ENCODE measurements around the gene TMEM178A. TPM values are rescaled to one million over a fixed set of nuclear protein-coding genes. Genes with fewer than 3 reads are reported as not detected.

TMEM178A gene
- total RNA-seq, 2 donors from 2014 or later: 0.49 to 1.0 TPM

DNA sequence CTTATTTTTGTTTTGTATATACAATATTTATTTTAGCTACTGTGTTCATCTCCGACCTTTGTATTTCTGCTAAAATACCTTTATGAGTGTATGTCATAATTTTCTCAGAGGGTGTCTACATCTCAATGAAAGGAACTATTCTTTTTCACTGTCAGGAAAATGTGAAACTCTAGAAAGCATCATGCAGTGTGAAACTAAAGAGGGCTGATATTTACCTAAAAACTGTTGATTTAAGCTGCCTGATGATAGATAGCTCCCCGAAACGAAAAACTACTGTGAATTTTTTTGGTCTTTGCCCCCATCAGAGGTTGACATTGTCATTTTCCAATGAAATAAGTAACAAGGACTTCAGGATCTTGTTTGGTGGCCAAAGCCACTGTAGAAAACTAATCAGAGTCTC is 38.8 kb downstream of the TMEM178A start:
- no peaks in the 10 kb centered on the region for H3K4me1 ChIP-seq
- no peaks in the 10 kb centered on the region for H3K9me3 ChIP-seq
- TF ChIP-seq, protein P1, sequence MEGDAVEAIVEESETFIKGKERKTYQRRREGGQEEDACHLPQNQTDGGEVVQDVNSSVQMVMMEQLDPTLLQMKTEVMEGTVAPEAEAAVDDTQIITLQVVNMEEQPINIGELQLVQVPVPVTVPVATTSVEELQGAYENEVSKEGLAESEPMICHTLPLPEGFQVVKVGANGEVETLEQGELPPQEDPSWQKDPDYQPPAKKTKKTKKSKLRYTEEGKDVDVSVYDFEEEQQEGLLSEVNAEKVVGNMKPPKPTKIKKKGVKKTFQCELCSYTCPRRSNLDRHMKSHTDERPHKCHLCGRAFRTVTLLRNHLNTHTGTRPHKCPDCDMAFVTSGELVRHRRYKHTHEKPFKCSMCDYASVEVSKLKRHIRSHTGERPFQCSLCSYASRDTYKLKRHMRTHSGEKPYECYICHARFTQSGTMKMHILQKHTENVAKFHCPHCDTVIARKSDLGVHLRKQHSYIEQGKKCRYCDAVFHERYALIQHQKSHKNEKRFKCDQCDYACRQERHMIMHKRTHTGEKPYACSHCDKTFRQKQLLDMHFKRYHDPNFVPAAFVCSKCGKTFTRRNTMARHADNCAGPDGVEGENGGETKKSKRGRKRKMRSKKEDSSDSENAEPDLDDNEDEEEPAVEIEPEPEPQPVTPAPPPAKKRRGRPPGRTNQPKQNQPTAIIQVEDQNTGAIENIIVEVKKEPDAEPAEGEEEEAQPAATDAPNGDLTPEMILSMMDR (IDR thresholded peaks at IDR 0.05): no peak
- no peaks in the 10 kb centered on the region for H3K27me3 ChIP-seq
- DNase-seq: no peak
- H3K9ac ChIP-seq (ENCODE audit: low read depth in 2 of 2, low read length in 2 of 2): no peak overlapping the region
- intact Hi-C loops (cut with DNase I): no loop called here
- no peaks in the 10 kb centered on the region for H3K36me3 ChIP-seq
- no peak overlapping the region for H3K27ac ChIP-seq
- H3K4me3 ChIP-seq: no peak overlapping the region

DNA sequence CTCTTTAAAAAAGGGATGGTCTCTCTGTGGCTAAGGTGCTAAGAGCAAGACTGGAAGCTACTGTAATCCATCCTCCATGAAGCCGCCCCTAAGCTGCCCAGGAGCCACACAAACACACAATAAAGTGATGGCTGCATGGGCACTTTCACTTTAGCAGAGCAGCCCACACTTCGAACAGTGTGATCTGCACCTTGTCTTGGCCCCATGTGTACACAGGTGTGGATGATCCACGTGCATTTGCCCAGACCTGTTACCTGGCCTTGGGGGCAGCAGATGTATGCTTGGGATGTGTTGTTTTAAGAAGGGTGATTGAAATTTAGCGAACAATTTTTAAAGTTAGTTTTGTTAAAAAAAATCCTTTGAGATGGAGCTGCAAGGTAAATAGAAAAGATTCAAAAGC is 39.9 kb downstream of the TMEM178A start:
- no peaks in the 10 kb centered on the region for H3K4me1 ChIP-seq
- DNase-seq: no peak
- no peaks in the 10 kb centered on the region for H3K36me3 ChIP-seq
- TF ChIP-seq, protein P1 (IDR thresholded peaks at IDR 0.05): no peak
- intact Hi-C loops (cut with DNase I): no loop called here
- H3K9ac ChIP-seq (ENCODE audit: low read depth in 2 of 2, low read length in 2 of 2): no peak overlapping the region
- no peaks in the 10 kb centered on the region for H3K27me3 ChIP-seq
- no peak overlapping the region for H3K4me3 ChIP-seq
- H3K27ac ChIP-seq: no peak overlapping the region
- no peaks in the 10 kb centered on the region for H3K9me3 ChIP-seq

DNA sequence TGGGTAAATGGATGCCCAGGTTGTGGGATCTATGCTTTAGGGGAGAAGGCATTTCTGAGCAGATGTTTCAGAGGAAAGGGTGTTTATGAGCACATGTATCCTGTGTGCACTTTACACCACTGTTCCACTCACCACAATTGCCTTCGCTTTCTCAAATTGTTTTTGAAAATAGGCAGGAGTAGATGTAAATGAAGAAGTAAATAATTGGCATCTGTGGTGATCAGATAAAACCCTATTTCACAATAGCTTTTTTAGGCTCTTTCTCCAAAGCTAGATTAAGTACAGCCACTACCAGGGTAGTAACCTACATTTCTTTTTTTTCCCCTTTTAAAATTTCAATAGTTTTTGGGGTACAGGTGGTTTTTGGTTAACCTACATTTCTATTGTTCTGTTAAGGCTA is 40.6 kb downstream of the TMEM178A start:
- no peaks in the 10 kb centered on the region for H3K9me3 ChIP-seq
- DNase-seq: no peak
- no peaks in the 10 kb centered on the region for H3K4me1 ChIP-seq
- TF ChIP-seq, protein P1 (IDR thresholded peaks at IDR 0.05): no peak
- no peaks in the 10 kb centered on the region for H3K27me3 ChIP-seq
- intact Hi-C loops (cut with DNase I): no loop called here
- no peaks in the 10 kb centered on the region for H3K36me3 ChIP-seq
- no peak overlapping the region for H3K9ac ChIP-seq (ENCODE audit: low read depth in 2 of 2, low read length in 2 of 2)
- no peak overlapping the region for H3K4me3 ChIP-seq
- no peak overlapping the region for H3K27ac ChIP-seq

DNA sequence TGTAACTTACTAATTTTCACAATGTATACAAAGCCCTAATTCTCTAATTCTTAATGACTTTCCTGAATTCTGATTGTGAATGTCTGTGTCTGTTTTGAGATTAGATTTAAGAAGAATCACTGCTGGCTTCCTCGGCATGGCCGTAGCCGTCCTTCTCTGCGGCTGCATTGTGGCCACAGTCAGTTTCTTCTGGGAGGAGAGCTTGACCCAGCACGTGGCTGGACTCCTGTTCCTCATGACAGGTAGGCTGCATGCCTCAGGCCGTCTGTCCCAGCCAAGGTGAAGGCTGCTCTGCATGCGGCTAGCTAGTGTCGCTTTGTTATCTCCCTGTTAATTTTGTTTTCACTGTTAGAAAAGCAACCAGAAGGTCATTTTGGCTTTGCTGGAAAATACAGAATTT is 41.2 kb downstream of the TMEM178A start:
- intact Hi-C loops (cut with DNase I): no loop called here
- H3K27me3 ChIP-seq: no peaks in the 10 kb centered on the region
- no peak overlapping the region for H3K27ac ChIP-seq
- DNase-seq: no peak
- H3K36me3 ChIP-seq: no peaks in the 10 kb centered on the region
- no peaks in the 10 kb centered on the region for H3K4me1 ChIP-seq
- H3K4me3 ChIP-seq: no peak overlapping the region
- no peaks in the 10 kb centered on the region for H3K9me3 ChIP-seq
- no peak overlapping the region for H3K9ac ChIP-seq (ENCODE audit: low read depth in 2 of 2, low read length in 2 of 2)
- TF ChIP-seq, protein P1 (IDR thresholded peaks at IDR 0.05): no peak

DNA sequence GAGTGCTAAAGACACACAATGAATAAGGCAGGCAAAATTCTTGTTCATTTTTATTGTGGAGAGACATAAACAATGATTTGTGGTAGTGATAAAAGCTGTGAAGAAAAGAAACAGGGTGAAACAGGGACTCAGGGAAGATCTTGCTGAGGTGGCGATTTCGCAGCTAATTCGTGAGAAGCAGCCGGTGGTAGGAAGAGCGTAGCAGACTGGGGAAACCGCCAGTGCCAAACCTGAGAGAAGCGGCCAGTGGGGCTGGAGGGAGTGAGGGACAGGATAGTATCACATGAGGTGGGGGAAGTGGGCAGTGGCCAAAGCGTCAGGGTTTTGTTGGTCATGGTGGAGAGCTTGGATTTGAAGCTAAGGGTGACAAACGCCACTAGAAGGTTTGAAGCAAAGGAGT is 42.3 kb downstream of the TMEM178A start:
- Histone ChIP-seq H3K9ac (ENCODE audit: low read depth in 2 of 2, low read length in 2 of 2) (no peak overlapping the region), H3K4me1 (no peaks in the 10 kb centered on the region), H3K27me3 (no peaks in the 10 kb centered on the region), H3K27ac (no peak overlapping the region), H3K4me3 (no peak overlapping the region), H3K36me3 (no peaks in the 10 kb centered on the region), H3K9me3 (no peaks in the 10 kb centered on the region)
- TF ChIP-seq, protein P1 (IDR thresholded peaks at IDR 0.05): no peak
- intact Hi-C loops (cut with DNase I): no loop called here
- DNase-seq: no peak

DNA sequence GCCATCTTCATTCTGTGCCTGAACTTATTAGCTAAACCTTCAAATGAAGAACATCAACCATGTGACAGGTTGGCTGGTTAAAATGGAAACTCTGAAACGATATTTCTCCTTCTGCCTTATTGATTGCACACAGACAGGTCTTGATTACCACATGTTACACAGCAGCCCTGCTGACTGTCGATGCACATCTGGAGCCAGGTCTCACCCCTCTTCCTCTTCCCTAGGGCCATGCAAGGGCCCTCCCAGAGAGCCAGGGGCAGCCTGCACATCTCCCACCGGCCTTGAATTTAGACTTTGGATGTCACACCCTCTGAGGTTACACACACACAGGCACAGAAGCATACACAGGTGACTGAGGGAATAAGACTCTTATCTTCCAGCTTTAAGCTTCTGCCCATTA is 45.1 kb downstream of the TMEM178A start:
- Histone ChIP-seq H3K27ac (no peak overlapping the region), H3K4me1 (no peaks in the 10 kb centered on the region), H3K4me3 (no peak overlapping the region), H3K9ac (ENCODE audit: low read depth in 2 of 2, low read length in 2 of 2) (no peak overlapping the region), H3K27me3 (no peaks in the 10 kb centered on the region), H3K9me3 (no peaks in the 10 kb centered on the region), H3K36me3 (no peaks in the 10 kb centered on the region)
- intact Hi-C loops (cut with DNase I): no loop called here
- DNase-seq: no peak
- TF ChIP-seq, protein P1 (IDR thresholded peaks at IDR 0.05): no peak
